Measurements from ENCODE around the gene KLF6.

KLF6 gene

GRCh38 chr10:3807928-3808496 is 23.0 kb upstream of the KLF6 start:
- no peak for TF ChIP-seq CTCF (IDR thresholded peaks at IDR 0.05; ENCODE audit: low read depth, low read length)
- no peaks in the 10 kb centered on the region for H3K9me3 ChIP-seq (ENCODE audit: severe bottlenecking)
- no peak overlapping the region for H3K4me3 ChIP-seq (ENCODE audit: low read depth, low read length)
- DNase-seq: no peak
- no peak overlapping the region for H3K27ac ChIP-seq
- no peaks in the 10 kb centered on the region for H3K36me3 ChIP-seq
- no peaks in the 10 kb centered on the region for H3K27me3 ChIP-seq (ENCODE audit: insufficient read depth, low read depth, severe bottlenecking)

GRCh38 chr10:3807211-3807927 is 22.4 kb upstream of the KLF6 start:
- no peak overlapping the region for H3K27ac ChIP-seq
- TF ChIP-seq CTCF (IDR thresholded peaks at IDR 0.05; ENCODE audit: low read depth, low read length): no peak
- DNase-seq: no peak

GRCh38 chr10:3806603-3807002 is 21.6 kb upstream of the KLF6 start:
- Histone ChIP-seq H3K4me3 (ENCODE audit: low read depth, low read length) (no peak overlapping the region), H3K36me3 (no peaks in the 10 kb centered on the region), H3K9me3 (ENCODE audit: severe bottlenecking) (no peaks in the 10 kb centered on the region), H3K27ac (no peak overlapping the region), H3K27me3 (ENCODE audit: insufficient read depth, low read depth, severe bottlenecking) (no peaks in the 10 kb centered on the region)
- no peak for TF ChIP-seq CTCF (IDR thresholded peaks at IDR 0.05; ENCODE audit: low read depth, low read length)
- no peak for DNase-seq

More at GRCh38 chr10:3807211-3807927, 22.4 kb upstream of the KLF6 start:
- no peak overlapping the region for H3K4me3 ChIP-seq (ENCODE audit: low read depth, low read length)
- H3K27me3 ChIP-seq (ENCODE audit: insufficient read depth, low read depth, severe bottlenecking): no peaks in the 10 kb centered on the region
- no peaks in the 10 kb centered on the region for H3K36me3 ChIP-seq
- H3K9me3 ChIP-seq (ENCODE audit: severe bottlenecking): no peaks in the 10 kb centered on the region

GRCh38 chr10:3805791-3806461 is 20.9 kb upstream of the KLF6 start:
- Histone ChIP-seq H3K4me3 (ENCODE audit: low read depth, low read length) (no peak overlapping the region), H3K27me3 (ENCODE audit: insufficient read depth, low read depth, severe bottlenecking) (no peaks in the 10 kb centered on the region), H3K9me3 (ENCODE audit: severe bottlenecking) (no peaks in the 10 kb centered on the region), H3K36me3 (no peaks in the 10 kb centered on the region), H3K27ac (no peak overlapping the region)
- no peak for TF ChIP-seq CTCF (IDR thresholded peaks at IDR 0.05; ENCODE audit: low read depth, low read length)
- no peak for DNase-seq

- Histone ChIP-seq H3K36me3 (no peaks in the 10 kb centered on the region), H3K4me3 (ENCODE audit: low read depth, low read length) (no peak overlapping the region), H3K9me3 (ENCODE audit: severe bottlenecking) (no peaks in the 10 kb centered on the region), H3K27me3 (ENCODE audit: insufficient read depth, low read depth, severe bottlenecking) (no peaks in the 10 kb centered on the region), H3K27ac (no peak overlapping the region)
- TF ChIP-seq CTCF (IDR thresholded peaks at IDR 0.05; ENCODE audit: low read depth, low read length): no peak
- no peak for DNase-seq
These were observed 20.3 kb upstream of the KLF6 start for GRCh38 chr10:3805201-3805790.
